ENCODE measurements around the gene PSMD2.

PSMD2 gene

DNA sequence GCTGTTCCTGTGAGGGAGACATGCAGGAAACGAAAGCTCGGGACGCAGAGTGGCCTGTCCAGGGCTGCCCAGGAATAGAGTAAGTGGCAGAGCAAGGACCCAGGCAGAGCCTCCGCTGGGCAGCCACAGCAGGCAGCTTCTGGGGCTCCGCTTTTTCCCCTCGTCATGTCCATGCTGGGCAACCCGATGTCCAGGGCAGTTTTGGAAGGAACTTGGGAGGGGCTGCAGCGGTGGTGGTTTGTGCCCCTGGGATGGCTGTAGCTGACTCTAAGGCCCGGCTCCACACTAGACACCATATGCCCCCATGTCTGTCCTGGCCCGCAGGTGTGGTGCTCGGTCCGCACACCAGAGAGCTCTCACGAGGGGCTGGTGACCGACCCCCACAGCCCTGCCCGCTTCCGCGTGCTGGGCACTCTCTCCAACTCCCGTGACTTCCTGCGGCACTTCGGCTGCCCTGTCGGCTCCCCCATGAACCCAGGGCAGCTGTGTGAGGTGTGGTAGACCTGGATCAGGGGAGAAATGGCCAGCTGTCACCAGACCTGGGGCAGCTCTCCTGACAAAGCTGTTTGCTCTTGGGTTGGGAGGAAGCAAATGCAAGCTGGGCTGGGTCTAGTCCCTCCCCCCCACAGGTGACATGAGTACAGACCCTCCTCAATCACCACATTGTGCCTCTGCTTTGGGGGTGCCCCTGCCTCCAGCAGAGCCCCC, 7.1 kb upstream of the PSMD2 start:
- no peak for FAIRE-seq
- no peak for TF ChIP-seq POLR2A (IDR thresholded peaks at IDR 0.05; ENCODE audit: low read depth, low read length)
- DNase-seq (ENCODE audit: insufficient read length, low spot score), result no peak

DNA sequence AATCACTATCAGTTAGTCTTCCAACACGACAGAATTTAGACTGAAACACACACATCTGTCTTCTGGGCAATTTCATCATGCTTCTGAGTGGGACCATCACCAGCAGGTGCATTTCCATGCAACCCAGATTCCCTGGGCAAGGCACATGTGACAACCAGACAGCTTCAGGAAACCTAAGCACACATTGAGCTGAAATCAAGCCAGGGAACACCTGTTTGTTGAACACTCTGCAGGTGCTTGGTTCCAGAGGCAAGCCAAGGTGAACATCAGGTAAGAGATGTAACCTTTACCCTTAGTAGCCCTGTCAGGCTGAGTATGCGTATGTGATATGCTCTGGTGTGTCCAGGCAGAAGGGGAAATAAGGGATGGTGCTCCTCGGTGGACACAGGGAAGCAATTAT, 3.3 kb upstream of the PSMD2 start:
- FAIRE-seq (no peak), DNase-seq (ENCODE audit: insufficient read length, low spot score) (no peak)
- no peak for TF ChIP-seq POLR2A (IDR thresholded peaks at IDR 0.05; ENCODE audit: low read depth, low read length)

DNA sequence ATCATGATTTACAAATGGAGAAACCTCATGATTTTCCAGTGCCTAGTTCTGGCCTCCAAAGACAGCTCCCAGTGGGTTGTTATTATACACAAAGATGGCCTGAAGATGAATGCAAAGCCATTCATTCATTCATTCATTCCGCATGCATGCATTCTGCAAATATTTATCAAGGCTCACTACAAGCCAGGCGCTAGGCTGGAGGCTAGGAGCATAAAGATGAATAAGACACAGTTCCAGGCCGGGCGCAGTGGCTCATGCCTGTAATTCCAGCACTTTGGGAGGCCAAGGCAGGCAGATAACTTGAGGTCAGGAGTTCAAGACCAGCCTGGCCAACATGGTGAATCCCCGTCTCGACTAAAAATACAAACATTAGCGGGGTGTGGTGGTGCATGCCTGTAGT, 2.4 kb upstream of the PSMD2 start:
- no peak for TF ChIP-seq POLR2A (IDR thresholded peaks at IDR 0.05; ENCODE audit: low read depth, low read length)
- DNase-seq (ENCODE audit: insufficient read length, low spot score), result no peak
- FAIRE-seq, result no peak

DNA sequence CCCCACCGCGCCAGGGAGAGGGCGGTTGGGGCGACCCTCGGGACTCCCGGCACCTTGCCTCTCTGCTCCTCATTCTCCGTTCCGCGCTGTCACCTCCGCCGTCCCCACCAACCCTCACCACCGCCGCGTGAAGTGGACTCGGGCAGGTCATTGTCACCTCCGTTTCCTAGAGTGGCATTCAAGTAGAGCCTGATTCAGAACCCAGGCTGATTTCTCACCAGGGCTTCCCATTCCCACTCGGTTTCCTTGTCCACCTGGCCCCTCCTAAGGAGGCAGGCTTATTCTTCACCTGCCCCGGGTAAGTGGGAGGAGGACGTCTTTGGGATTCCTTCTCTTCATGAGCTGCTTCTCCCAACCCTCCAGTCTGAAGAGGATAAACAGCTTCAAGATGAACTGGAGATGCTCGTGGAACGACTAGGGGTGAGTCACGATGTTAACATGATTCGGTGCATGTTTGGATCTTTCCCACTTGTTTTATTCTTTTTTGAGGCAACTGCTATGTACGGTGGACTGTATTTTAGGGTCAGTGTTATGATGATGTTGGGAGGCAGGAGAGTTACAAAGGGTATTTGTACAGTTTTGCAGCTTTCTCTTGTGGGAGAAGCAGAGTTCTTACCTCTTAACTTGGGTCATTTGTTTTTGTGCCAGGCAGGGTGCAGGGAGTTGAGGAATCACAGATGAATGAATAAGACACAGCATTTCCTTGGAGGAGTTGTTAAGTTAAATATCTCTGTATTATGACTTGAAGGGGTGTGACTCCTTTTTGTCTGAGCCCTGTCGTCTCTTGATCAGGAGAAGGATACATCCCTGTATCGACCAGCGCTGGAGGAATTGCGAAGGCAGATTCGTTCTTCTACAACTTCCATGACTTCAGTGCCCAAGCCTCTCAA, 692 bp downstream of the PSMD2 start:
- FAIRE-seq, result no peak
- no peak for TF ChIP-seq POLR2A (IDR thresholded peaks at IDR 0.05; ENCODE audit: low read depth, low read length)

DNA sequence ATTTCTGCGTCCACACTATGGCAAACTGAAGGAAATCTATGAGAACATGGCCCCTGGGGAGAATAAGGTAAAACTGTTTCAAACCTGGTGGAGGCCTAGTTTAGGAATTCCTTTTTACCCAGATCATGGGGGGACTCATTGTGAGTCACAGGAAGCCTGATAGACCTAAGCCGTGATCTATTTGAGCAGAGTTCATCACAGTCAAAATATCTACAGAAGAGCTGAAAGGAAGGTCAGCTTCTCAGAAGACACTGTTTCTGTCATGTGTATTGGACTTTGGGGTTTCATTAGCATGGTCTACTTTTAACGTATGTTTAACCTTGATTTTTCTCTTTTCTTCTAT, 1.3 kb downstream of the PSMD2 start:
- FAIRE-seq, result peak; percentile 53
- DNase-seq (ENCODE audit: insufficient read length, low spot score), result peak; percentile 49
- no peak for TF ChIP-seq POLR2A (IDR thresholded peaks at IDR 0.05; ENCODE audit: low read depth, low read length)

More for the DNA sequence above, 692 bp downstream of the PSMD2 start:
- no peak for DNase-seq (ENCODE audit: insufficient read length, low spot score)

GRCh38 chr3:184305577-184305976, 6.5 kb downstream of the PSMD2 start:
- no peak for DNase-seq (ENCODE audit: insufficient read length, low spot score)
- FAIRE-seq, result no peak
- no peak for TF ChIP-seq POLR2A (IDR thresholded peaks at IDR 0.05; ENCODE audit: low read depth, low read length)

GRCh38 chr3:184306341-184306972, 7.4 kb downstream of the PSMD2 start:
- DNase-seq (ENCODE audit: insufficient read length, low spot score), result no peak
- TF ChIP-seq POLR2A (IDR thresholded peaks at IDR 0.05; ENCODE audit: low read depth, low read length), result no peak
- no peak for FAIRE-seq

- no peak for TF ChIP-seq POLR2A (IDR thresholded peaks at IDR 0.05; ENCODE audit: low read depth, low read length)
- DNase-seq (ENCODE audit: insufficient read length, low spot score) (no peak), FAIRE-seq (no peak)
Observed at GRCh38 chr3:184307915-184308314, 8.9 kb downstream of the PSMD2 start.

DNA sequence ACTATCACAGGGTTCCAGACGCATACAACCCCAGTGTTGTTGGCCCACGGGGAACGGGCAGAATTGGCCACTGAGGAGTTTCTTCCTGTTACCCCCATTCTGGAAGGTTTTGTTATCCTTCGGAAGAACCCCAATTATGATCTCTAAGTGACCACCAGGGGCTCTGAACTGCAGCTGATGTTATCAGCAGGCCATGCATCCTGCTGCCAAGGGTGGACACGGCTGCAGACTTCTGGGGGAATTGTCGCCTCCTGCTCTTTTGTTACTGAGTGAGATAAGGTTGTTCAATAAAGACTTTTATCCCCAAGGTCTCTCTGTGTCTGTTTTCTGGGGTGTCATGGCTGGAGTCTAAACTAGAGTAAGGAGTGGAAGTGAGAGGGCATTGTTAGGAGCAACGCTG, 9.7 kb downstream of the PSMD2 start:
- FAIRE-seq, result no peak
- TF ChIP-seq POLR2A (IDR thresholded peaks at IDR 0.05; ENCODE audit: low read depth, low read length), result no peak
- no peak for DNase-seq (ENCODE audit: insufficient read length, low spot score)

DNA sequence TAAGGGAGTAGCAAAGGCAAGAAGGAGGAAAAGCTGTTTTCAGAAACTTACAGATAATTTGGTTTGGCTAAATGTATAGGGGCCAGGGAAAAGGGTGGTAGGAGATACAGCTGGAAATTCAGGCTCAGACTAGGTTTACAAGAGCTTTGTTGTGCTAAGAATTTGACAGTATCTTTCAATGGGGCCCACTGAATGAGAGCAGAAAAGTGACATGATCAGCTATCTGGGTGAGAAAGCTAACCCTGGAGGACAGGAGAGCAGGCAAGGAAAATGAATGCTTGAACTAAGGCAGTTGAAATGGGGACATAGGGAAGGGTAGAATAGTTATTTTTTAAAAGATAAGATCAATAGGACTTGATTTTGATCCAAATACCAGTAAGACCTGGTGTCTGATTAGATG, 12.6 kb downstream of the PSMD2 start:
- DNase-seq (ENCODE audit: insufficient read length, low spot score), result no peak
- TF ChIP-seq POLR2A (IDR thresholded peaks at IDR 0.05; ENCODE audit: low read depth, low read length), result no peak
- FAIRE-seq, result no peak

DNA sequence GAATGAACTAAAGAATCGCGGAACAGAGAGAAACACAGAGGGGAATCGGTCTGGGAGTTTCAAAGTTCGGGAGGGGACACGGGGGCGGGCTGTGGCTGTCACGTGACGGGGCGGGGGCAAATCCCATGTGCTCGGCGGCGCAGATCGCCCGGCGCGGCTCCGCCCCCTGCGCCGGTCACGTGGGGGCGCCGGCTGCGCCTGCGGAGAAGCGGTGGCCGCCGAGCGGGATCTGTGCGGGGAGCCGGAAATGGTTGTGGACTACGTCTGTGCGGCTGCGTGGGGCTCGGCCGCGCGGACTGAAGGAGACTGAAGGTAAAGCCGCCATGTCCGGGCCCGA, 15.3 kb downstream of the PSMD2 start, which contains the start of gene EIF4G1:
TSS of gene EIF4G1 (plus strand) at position 244 of the 337 bp plus-strand sequence. CDS start 1,191 bp downstream, outside the sequence.
- DNase-seq (ENCODE audit: insufficient read length, low spot score) (peak; percentile 95), FAIRE-seq (peak; percentile 27)
- peak; percentile 75 for TF ChIP-seq POLR2A (IDR thresholded peaks at IDR 0.05; ENCODE audit: low read depth, low read length)

DNA sequence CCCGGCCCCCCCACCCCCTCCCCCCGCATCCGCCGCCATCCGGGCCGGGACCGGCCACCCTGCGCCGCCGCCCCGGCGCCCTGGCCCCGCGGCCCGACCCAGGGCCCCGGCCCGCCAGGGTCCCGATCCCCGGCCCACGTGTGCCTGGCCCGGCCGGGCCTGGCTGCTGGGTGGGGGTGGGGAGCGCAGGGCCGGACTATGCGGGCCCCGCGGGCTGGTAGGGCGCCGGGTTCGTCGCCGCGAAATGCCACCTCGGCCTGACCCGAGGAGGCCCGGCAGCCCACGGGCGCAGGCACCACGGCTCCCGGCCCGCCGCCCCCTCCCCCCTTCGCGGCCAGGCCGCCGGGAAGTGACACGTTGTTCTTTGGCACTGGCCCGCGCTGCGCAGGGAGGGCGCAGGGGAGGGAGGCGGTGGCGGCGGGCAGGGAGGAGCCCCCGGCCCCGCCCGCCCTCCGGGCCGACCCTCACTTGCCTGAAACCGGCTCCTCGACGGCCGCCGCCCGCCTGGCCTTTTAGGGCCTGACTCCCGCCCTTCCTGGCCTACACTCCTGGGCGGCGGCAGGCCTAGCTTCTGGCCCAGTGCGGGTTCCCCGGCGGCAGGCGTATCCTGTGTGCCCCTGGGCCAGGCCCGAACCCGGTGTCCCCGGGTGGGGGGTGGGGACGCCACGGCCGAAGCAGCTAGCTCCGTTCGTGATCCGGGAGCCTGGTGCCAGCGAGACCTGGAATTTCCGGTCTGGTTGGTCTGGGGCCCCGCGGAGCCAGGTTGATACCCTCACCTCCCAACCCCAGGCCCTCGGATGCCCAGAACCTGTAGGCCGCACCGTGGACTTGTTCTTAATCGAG, 15.9 kb downstream of the PSMD2 start:
- DNase-seq (ENCODE audit: insufficient read length, low spot score), result peak; percentile 47
- no peak for FAIRE-seq
- no peak; the same call in 1 of the 2 replicates for TF ChIP-seq POLR2A (IDR thresholded peaks at IDR 0.05; ENCODE audit: low read depth, low read length)

GRCh38 chr3:184315543-184315867, 16.5 kb downstream of the PSMD2 start:
- DNase-seq (ENCODE audit: insufficient read length, low spot score) (no peak), FAIRE-seq (no peak)
- no peak for TF ChIP-seq POLR2A (IDR thresholded peaks at IDR 0.05; ENCODE audit: low read depth, low read length)

Data from H54 (cell line).